Stimulated activated naive CD4-positive, alpha-beta T cell (primary cell): ENCODE results near the gene WNT1.

Source experiments
- DNase-seq, 6 experiments: peaks; one replicate each; lab custom pipeline; 2025; lab: John Stamatoyannopoulos, UW

Gene WNT1

GRCh38 chr12:48961331-48961730 lies 16.8 kb upstream of the WNT1 start:
- DNase-seq = no peak

GRCh38 chr12:48961801-48962200 lies 16.3 kb upstream of the WNT1 start:
- no peak for DNase-seq

DNA sequence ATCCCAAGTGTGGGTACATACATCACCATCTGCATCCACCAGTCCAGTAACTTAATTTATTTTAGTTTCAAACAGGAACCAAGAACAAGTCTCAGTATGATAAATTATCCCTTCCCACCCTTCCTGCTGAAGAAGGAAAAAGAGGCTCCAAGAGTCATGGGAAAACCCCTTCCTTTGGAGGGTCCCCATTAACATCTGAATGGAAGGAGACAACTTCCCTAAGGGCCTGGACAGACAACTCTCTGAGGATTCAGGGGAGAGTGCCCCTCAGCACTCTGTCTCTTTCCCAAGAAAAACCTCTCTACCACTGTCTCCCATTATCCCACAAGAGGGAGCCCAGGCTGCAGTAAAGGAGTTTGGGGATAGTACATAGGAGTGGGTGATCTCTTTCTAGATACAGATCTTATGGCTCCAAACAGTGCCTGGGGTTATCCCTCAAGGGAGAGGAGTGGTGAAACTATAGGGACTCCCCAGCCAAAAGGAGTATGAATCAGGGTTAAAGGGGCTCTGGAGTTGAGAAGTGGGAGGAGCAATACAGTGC lies 12.8 kb upstream of the WNT1 start:
- DNase-seq = no peak

DNA sequence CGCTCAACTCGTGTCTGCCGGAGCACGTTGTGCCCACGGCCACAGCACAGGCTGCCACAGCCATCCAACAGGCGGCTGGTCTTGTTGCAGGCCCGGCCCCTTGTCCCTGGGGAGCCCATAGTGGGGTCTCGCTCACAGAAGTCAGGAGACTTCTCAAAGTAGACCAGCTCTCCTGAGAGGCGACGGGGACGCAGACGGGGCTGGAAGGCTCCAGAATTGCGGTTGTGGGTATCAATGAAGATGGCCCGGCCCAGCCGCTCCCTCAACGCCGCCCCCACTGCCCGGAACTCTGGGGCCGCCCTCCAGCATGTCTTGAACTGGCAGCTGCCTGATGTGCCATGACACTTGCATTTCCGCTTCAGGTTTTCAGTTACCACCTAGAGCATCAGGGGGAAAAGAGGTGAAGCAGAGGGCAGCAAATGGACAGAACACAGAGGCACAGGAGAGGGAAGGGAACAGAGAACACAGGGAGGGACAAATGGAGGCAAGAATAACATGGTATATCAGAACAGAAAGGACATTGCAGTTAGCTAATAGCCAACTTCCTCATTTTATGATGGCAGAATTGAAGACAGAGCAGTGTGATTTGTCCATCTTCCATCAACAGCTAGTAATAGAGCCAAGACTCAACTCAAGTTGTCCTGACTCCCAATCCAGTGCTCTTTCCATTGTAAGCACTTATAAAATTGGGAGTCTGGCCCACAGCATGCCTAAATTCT lies 11.8 kb upstream of the WNT1 start:
- DNase-seq = no peak

DNA sequence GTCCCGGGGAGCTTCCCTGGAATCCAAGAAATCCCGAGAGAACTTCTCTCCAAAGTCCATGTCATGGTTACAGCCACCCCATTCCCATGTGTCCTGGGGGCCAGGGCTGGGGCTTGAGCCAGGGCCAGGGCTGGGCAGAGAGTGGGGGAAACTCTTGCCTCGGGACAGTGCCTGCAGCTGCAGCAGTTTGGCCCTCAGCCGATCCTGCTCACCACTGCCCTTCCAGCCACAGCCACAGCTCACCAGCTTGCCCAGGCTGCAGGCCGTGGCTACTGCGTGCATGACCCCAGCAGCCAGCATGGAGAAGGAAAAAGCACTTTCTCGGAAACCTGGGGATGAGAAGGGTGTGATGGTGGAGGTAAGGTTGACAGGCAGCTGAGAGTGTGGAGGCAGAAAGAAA lies 10.1 kb upstream of the WNT1 start:
- no peak for DNase-seq

DNA sequence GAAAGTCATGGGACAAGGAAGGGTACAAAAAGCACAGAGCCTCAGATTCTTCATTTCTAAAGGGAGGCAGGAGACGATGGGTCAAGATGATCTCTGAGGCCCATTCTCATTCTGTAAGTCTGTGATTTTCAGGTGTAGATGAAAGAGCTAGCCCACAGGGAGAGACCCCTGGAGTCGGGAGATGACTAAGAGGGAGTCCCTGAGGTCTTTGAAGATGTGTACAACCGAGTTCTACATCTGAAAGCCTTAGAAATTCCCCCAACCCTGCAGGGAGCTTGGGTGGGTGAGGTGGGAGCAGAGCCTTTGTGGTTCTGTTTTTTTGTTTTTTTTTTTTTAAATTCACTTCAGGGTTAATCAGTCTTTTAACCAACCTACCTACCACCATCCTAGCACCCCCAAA lies 9.7 kb upstream of the WNT1 start:
- DNase-seq = no peak

DNA sequence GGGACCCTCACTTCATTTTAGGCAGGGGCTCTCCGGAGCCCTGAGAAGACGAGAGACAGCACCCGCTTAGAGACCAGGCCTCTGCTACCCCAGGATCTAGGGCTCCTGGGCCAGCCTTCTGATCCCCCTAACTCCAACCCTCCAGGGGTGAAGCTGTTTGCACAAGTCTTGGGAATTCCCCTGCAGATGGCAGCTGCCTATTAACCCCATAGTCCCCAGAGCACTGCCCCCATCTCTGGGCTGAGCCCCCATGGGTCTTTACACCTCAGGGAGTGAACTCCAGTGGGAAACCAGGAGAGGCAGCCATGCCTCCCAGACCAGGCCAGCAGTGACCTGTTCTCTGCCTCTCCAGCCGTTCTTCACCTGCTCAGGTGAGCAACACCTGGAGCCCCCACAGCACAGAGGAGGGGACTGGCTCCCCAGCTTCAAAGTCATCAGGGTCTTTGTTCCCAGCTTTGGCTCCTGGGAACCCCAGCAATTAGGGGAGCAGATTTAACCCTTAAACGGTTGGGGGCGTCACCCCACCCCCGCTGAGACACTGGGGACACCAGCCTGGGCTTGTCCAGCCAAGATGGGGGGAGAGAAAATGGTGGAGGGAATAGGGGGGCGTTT lies 8.9 kb upstream of the WNT1 start:
- DNase-seq = no peak

DNA sequence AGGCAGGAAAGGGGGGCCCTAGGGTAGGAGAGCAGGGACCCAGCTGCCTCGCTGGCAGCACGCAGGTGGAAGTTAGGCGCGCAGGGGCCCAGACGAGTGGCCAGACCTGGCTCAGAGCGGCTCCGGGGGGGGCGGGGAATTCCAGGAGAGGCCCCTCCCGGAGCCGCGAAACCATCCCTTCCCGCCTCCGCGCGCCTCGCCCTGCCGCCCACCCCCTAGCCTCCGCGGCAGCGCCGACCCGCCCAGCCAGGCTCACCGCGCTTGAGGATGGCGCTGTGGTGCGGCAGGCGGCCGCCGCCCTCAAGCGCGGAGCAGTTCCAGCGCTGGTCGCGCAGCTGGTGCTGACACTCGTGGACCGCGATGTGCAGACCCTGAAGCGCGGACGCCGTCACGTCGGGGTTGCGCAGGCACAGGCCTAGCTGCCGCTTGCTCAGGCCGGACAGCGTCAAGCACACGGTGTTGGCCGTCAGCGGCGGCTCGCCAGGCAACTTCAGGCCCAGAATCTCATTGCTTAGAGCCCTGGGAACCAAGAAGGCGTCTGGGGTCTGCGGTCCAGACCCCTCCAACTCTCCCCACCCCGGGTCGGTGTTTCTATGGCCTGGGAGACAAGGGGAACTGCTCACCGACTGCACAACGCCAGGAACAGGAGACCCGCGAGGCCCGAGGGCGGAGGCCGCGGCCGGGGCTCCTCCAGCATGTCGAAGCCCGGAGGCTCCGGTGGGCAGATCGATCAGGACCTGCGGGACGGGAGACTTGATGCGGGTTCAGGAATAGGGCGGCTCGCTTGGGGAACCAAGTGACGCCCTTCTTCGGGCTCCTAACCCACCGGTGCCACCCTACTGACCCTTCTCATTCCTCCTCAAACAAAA lies 8.1 kb upstream of the WNT1 start:
- peak in 4 of 6 experiments; percentile 25 to 42 (median 36) for DNase-seq

DNA sequence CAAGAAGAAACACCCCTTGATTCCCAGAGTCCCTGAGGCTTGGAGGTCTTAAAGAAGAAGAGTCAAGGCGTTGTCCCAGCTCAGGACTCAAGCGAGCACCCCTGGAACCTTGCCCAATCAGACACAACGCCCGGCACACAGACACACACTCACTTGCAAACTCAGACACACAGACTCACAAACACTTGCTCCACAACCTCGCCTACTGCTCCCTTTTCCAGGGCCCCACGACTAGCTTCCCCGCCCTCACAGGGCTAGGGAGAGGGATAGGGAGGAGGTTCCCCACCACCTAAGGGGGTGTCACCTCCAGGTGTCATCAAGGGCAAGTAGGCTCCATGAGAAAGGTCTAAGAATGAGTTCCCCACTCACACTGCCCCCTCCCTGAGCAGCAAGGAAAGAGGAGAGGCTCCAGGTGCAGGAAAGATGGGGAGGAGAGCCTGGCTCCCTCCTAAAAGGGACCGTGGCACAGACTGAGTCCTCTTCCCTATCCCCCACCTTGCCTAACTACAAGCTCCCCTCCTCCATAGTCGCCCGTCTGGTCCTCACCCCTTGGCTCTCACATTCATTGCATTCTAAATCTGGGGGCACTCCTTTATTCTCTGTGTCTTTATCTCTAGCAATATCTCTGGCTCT lies 7.3 kb upstream of the WNT1 start:
- no peak for DNase-seq

- no peak for DNase-seq
Measured at GRCh38 chr12:48972213-48972951, 5.7 kb upstream of the WNT1 start.

GRCh38 chr12:48972952-48973483 lies 5.1 kb upstream of the WNT1 start:
- DNase-seq = no peak

DNA sequence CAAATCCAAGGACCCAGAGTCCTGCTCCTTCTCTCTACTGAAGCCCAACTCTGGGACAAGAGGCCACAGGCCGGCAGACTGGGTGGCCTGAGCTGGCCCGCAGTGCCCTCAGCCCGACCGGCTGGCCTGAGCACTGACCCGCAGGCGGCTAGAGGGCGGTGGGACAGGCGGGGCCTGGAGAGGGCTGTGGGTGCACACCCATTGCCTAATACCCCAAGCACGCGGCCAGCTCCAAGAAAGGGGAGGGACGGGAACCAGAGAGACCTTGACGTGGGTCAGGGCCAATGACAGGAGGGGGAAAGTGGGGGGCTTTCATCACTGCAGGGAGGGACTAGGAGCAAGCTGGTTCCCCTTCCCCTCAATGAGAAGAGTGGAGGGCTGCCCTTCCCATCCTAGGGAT lies 4.6 kb upstream of the WNT1 start:
- DNase-seq = no peak

GRCh38 chr12:48973941-48974673 lies 4.0 kb upstream of the WNT1 start:
- peak in 3 of 6 experiments; percentile 13 to 21 (median 19) for DNase-seq

DNA sequence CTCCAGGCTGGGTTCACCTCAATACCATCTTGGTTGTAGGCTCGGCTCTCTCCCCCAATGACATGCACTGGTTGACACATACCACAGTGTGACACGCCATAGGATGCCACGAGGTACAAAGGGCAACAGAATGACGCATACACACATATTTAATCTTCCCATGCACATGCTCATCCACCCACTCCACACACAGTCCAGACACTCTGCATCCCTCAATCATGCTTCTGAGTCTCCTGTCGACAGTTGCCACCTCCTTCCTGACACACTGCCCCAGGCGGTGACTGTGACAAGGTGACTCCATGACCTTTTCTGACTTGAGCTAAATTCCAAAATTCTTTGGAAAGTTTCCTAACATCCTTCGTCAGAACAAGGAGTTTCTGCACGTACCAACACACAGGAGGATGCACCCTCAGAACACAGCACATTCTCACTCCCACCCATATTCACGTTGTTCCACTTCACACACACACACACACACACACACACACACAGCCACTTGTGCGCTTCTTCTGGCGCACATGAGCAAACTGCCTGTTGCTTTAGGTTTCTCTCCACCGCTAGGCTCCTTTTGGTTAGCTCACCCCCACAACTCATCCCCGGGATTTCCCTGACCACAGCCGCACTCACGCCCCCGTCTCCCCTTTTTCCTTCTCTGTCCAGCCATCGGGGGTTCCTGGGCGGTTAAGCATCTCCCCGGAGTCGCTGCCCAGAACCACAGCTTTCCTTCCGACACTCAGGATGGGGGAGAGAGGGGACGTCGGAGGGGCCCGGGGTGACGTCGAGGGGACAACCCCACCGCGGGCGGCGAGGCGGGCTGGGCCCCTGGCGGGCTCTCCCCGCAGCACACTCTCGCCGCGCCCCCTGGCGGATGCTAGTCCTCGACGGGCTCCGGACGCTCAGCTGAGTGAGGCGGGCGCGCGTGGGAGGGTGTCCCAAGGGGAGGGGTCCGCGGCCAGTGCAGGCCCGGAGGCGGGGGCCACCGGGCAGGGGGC lies 536 bp upstream of the WNT1 start:
- DNase-seq = peak; percentile 35 to 77 (median 70)

DNA sequence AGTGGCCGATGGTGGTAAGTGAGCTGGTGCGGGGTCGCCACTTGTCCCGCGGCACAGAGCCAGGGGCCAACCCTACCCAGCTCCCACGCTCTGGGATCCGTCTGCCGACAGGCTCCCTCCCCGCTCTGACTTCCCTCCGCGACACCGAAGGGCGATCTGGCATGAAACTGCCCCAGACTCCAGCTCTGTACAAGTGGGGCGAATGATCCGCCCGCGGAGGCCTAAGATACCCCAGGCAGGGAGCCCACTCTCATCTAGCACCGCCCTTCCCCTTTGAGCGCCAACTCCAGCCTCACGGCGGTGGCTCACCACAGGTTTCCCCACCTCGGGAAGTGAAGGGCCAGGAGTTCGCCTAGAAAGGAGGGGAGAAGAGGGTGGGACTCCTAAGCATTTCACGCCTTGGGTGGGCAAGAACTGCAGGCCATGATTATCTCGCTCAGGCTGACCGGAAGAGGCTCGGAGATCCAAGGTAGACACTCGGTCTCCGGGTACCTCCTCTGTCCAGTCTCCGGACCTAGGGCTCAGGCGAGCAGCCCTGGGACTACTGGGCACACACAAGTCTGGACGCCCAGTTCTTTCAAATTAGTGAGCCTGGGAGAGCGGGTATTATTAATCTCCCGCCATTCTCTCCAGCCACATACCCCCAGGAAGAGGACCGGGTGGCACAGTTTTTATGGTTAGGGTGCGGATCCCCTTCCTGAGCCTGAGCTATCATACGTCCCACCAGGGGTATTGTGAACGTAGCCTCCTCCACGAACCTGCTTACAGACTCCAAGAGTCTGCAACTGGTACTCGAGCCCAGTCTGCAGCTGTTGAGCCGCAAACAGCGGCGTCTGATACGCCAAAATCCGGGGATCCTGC lies 849 bp downstream of the WNT1 start:
- DNase-seq = peak in 2 of 6 experiments; percentile 35 to 46

- DNase-seq = peak in 5 of 6 experiments; percentile 21 to 66 (median 35)
Measured at GRCh38 chr12:48979602-48980388, 1.7 kb downstream of the WNT1 start.

DNA sequence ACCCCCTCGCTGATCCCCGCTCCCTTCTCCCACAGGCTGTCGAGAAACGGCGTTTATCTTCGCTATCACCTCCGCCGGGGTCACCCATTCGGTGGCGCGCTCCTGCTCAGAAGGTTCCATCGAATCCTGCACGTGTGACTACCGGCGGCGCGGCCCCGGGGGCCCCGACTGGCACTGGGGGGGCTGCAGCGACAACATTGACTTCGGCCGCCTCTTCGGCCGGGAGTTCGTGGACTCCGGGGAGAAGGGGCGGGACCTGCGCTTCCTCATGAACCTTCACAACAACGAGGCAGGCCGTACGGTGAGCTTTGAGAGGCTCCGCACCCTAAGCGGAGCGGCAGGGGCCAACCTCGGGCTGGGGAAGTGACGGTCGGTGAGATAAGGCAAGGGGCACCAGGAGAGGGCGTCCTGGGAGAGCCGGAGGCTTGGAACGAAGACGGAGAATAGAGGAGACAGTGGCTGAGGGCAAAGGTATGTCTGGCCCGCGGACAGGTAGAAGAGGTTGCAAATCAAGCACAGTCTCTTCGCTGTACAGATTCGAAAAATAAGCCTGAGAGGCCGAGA lies 2.3 kb downstream of the WNT1 start:
- peak in 4 of 6 experiments; percentile 16 to 66 (median 30) for DNase-seq
